Mesenteric fat pad (tissue), 1 donor: Measurements from ENCODE around the gene MYOG. TPM values are rescaled to one million over a fixed set of nuclear protein-coding genes. Genes with fewer than 3 reads are reported as not detected.

Experiments used
- DNase-seq: peaks from one replicate; pipeline ENCODE4 v3.0.0-alpha.2; 2020; ENCODE audit warnings: low spot score
- total RNA-seq: library from RNA; stranded (reverse); fragmentation: NEBNext Ultra II Directional; extraction: Animal tissue kit (Norgen Biotek cat#: 25700); gene quantifications from one replicate; pipeline ENCODE4 v1.2.1, GENCODE V29; 2021
- donor health status: DM: yes; HTN: yes; CAD: no.

Gene MYOG
- total RNA-seq, 1 donor from 2014 or later = not detected

- DNase-seq = no peak
Observed at GRCh38 chr1:203091199-203091477, 5.3 kb upstream of the MYOG start.

- no peak for DNase-seq
Observed at GRCh38 chr1:203090421-203091198, 4.8 kb upstream of the MYOG start.

GRCh38 chr1:203089651-203090045 lies 3.8 kb upstream of the MYOG start:
- no peak for DNase-seq

- DNase-seq = no peak
Observed at GRCh38 chr1:203089001-203089650, 3.3 kb upstream of the MYOG start.

- DNase-seq = no peak
Observed at GRCh38 chr1:203088441-203088840, 2.6 kb upstream of the MYOG start.

GRCh38 chr1:203086992-203087763 lies 1.4 kb upstream of the MYOG start:
- DNase-seq = no peak

GRCh38 chr1:203084588-203085527 lies 954 bp downstream of the MYOG start:
- DNase-seq = no peak

GRCh38 chr1:203083463-203083921 lies 2.3 kb downstream of the MYOG start:
- peak; percentile 72 for DNase-seq

GRCh38 chr1:203082571-203083462 lies 3.0 kb downstream of the MYOG start:
- DNase-seq = peak; percentile 57

- DNase-seq = no peak
Observed at GRCh38 chr1:203082231-203082505, 3.6 kb downstream of the MYOG start.

- DNase-seq = peak; percentile 47
Observed at GRCh38 chr1:203081465-203082230, 4.2 kb downstream of the MYOG start.

GRCh38 chr1:203080456-203080855 lies 5.4 kb downstream of the MYOG start:
- DNase-seq = peak; percentile 76

- DNase-seq = no peak
Observed at GRCh38 chr1:203078478-203078877, 7.3 kb downstream of the MYOG start.

- no peak for DNase-seq
Observed at GRCh38 chr1:203077956-203078355, 7.9 kb downstream of the MYOG start.

- DNase-seq = no peak
Observed at GRCh38 chr1:203077367-203077766, 8.4 kb downstream of the MYOG start.

- no peak for DNase-seq
Observed at GRCh38 chr1:203076031-203076511, 9.7 kb downstream of the MYOG start.

GRCh38 chr1:203075236-203076030 lies 10.4 kb downstream of the MYOG start:
- no peak for DNase-seq

- DNase-seq = no peak
Observed at GRCh38 chr1:203074610-203075009, 11.2 kb downstream of the MYOG start.

- no peak for DNase-seq
Observed at GRCh38 chr1:203073469-203073868, 12.3 kb downstream of the MYOG start.
